HG02840 (cell line): ENCODE measurements around the gene NELFA.

Experiments used
- ATAC-seq: cut with Tn5 transposase; IDR thresholded peaks from one replicate; pipeline ENCODE4 v1.9.1; 2021; ENCODE audit warnings: mild to moderate bottlenecking, moderate library complexity, moderate number of reproducible peaks; ENCODE audit not compliant: unreplicated experiment, low FRiP score

NELFA gene

DNA sequence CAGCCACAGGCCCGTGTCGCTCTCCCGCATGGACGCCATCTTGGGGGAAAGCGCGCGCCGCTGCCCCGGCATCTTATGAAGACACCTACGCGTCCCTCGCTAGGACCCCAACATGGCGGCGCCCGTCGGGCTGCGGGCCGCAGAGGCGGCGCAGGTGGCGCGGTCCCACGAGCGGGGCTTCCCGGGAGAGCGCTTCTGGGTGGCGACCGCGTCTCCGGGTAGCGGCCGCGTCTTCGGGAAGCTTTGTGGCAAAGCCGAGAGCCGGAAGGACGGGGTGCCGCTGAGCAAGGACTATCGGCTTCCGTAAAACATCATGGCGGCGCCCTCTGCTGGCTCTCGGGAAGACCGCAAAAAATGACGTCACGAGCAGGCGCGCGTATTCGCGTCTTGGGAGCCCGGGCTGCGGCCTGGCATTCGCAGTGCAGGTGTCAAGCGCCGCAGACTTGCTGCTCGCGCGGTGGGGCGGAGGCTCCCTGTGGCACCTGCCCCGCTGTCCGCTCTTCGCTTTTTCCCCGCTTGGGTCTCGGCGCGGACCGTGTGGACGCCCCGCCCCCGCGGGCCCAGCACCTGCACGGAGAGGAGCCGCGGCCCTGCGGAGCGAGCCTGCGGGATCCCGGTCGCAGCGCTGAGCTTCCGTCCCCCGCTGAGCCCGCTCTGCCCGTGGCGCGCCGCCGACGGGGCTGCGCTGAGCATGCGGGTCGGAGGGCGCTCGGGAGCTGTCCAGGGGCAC, at the start of gene NELFA:
NELFA (minus strand) TSS at position 54 of the 730 bp plus-strand sequence; CDS start at position 39, 15 bp downstream.
- ATAC-seq: peak; percentile 83

DNA sequence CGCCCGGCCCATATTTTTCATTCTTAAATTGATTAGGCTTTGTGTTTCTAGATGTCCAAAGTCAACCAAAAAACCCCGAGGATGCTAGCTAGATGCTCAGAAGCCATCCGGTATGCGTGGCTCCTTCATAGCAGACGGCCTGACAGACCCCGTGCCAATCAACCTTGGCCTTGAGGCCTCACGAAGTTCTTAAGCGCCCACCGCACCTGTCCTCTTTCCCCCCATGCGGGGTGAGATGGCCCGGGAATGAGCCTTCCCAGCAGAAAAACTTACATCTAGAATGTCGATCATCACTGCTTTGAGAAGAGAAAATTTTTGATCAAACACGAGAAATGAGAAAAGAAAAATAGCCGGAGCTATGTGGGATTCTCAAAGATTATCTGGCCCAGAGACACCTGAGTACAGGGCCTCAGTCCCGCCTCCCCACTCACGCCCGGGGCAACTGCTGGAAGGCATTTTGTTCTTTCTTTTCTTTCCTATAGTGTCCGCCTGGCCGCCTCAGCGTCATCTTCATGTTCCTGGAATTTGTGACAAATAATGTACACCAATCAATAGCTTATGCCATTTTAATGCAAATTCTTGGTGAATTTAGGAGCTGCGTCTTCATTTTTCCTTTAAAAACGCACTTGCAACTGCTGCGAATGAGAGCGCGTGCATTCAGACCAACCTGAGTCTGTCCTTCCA, 48.8 kb upstream of the NELFA start:
- no peak for ATAC-seq

- ATAC-seq: no peak
Observed at GRCh38 chr4:2054217-2054616, 45.4 kb upstream of the NELFA start.

- ATAC-seq: no peak
Observed at GRCh38 chr4:2051086-2051485, 42.3 kb upstream of the NELFA start.

DNA sequence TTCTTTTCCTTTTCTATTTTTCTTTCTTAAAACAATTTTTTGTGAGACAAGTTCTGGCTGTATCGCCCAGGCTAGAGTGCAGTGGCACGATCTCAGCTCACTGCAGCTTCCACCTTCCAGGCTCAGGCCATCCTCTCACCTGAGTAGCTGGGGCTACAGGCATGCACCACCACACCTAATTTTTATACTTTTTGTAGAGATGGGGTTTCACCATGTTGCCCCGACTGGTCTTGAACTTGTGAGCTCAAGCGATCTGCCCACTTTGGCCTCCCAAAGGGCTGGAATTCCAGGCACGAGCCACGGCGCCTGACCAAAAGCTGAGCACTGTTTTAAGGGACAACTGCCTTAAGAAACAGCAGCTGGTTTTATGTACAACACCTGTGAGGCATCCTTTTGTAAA, 41.0 kb upstream of the NELFA start:
- no peak for ATAC-seq

DNA sequence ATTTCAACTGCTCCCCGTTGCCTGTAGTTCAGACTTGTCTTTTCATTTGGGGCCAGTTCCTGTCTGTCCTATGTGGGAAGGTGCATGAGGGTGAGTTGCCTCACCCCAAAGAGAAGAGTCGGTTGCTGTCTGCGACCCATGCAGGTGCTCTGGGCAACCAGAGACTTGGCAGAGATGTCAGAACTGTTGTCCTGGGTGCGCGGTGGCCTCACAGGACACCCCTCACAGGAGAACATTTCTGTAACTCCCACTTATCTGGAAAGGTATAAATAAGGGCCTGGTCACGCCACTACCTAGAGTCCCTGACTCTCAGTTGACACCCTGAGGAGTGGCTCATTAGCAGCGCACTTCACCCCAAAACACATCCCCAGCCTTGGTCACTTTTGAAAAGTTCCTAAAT, 40.6 kb upstream of the NELFA start:
- no peak for ATAC-seq

DNA sequence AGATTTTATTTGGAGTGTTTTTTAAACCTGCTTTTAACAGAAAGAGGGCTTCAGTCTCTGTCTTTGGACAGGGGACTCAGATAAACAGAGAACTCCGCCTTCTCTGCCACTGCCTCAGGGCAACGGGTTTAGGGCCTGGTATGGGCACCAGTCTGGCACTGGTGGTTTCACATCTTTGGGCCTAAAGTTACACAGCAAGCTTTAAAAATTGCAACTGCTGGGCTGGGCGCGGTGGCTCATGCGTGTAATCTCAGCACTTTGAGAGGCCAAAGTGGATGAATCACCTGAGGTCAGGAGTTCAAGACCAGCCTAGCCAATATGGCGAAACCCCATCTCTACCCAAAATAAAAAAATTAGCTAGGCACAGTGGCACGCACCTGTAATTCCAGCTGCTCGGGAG, 40.1 kb upstream of the NELFA start:
- no peak for ATAC-seq

DNA sequence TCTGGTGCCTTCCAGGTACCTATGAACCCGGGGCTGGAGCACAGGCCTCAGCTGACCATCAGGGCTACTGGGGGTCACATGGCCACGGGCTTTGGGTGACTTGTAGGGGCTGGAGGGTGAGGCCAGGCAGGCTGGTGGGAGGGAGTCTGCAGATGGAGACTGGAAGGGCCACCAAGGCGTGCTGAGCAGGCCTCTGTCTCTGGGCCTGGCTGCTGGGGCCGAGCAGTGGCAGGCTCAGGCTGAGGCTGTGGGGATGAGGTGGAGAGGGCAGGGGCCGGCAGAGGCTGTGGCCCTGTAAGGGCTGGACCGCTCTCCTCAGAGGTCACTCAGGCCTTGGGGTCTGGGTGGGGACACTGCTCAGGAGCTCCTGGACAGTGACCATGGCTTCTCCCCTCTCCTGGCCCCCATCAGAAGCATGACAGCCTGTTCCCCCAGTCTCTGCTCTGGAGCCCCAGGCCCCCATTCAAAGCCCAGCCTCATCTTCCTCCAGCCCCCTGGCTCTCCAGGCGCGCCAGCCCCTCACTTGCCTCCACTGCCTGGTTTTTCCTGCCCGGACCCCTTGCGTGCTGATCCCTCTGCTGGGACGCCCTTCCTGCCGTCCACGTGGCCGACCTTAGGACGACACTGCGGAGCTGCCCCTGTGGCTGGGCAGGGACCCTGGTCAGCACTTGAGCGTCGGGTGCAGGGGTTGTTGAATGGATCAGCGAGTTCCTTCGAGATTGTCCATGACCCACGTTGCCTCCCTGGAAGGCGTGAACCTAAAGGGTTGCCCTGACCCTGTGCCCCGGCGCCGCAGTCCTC, 39.2 kb upstream of the NELFA start:
- ATAC-seq: no peak

DNA sequence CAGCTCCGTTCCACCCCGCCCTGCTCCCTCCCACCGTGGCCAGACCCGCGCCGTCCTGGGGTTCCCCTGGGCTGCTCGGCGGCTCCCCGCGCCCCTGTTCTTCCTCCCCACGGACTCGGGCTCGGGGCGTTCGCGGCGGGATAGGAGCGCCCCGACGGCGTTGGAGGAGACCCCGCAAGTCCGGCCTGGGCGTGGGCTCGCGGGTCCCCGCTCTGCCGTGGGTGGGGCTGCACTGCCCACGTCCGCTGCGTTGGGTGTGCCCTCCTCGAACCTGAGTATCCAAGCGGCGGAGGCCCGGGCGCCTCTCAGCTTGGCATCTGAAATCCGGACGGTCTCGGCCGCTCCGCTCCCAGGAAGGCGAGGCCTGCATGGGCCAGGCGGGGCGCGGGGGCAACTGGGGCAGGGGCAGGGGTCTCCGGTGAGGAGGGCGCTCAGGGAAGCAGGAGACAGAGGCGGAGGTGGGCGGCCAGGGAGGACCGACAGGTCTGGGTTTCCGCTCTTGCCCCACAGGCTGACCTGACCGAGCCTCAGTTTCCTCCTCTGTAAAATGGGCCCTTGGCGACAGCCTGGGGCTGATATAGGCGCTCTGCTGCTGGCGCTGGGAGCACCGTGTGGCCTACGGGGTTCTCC, 38.4 kb upstream of the NELFA start:
- ATAC-seq: no peak

DNA sequence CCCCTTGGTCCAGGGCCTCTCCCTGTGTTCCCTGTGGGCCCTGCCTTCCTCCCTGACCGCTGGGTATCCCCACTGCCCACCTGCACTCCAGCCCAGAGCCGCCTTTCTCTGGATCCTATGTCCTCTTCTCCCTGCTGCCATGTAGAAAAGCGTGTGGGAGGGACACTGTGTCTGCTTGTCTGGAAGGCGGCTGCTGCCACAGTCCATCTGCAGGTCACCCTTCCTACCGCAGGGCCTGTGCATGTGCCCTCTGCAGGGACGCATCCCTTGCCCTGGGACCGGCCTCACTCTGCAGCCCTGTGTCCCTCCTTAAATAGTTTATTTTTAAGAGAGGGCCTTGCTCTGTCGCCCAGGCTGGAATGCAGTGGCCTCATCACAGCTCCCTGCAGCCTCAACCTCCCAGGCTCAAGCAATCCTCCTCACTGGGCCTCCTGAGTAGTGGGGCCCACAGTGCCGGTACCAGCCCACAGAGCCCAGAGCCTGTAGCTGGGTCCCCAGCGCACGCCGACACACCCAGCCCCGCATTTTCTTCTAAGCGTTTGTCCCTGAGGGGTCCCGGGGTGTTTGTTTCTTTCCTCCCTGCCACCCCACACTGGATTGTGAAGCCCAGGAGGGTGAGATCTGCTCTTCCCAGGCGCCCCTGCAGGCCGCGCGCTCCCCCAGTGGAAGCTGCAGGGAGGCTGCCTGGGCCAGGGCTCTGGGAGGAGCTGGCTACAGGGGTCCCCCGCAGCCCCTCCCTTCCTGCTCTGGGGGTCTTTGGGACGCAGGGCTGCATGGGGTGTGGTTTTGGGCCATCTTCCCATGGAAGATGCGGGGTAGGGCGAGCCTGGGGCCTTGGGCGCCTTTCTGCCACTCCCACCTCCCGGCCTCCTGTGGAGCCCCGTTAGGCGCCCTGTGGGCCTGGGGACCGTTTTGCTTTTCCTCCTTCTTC, 37.5 kb upstream of the NELFA start:
- ATAC-seq: no peak

DNA sequence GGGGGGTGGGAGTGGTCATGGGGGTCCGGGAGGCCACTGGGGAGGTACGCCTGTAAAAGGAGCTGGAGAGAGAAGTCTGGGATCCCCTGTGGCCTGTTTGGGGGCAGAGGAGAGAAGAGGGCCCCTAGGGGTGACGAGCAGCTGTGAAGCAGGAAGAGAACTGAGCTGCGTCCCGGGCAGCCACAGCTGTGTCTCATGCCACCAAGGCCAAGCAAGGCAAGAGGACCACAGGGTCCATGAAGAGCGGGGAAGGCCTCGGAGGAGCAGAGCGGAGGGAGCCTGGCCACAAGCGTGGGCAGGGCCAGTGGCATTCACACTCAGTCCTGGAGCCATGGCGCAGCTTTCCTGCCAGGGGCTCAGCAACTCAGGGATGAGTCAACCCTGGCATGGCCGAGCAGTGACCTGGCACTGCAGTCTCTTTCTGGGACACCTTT, 36.8 kb upstream of the NELFA start:
- no peak for ATAC-seq

GRCh38 chr4:2044542-2045517, 36.1 kb upstream of the NELFA start:
- no peak for ATAC-seq

- no peak for ATAC-seq
Observed at GRCh38 chr4:2044119-2044485, 35.3 kb upstream of the NELFA start.

- ATAC-seq: no peak
Observed at GRCh38 chr4:2043396-2044118, 34.8 kb upstream of the NELFA start.

DNA sequence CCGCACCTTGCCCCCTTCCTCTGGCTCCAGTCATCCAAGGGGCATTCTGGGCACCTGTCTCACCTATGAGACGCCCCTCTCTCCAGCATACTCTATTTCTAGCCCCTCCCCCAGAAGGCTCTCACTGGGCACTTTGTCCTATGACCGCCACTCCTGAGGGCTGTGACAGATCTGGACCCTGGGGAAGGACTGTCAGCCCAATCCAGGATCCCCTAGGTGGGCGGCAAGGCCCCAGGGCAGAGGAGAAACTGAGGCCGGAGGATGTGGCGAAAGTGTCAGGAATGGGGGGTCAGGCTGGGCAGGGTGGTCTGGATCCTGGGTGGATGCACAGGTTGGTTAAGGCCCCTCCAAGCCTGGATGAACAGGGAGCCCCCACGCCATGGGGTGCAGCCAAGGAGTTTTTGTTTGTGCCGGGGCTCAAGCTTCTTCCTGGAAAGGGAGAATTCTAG, 34.2 kb upstream of the NELFA start:
- ATAC-seq: no peak

GRCh38 chr4:2042204-2042946, 33.6 kb upstream of the NELFA start:
- no peak for ATAC-seq
